Stimulated activated CD8-positive, alpha-beta memory T cell treated with anti-CD3 and anti-CD28 coated beads, Interleukin-4, amount 100 ng/mL, for 48 hours (primary cell): Measurements from ENCODE around the gene MARCHF5.
"Not testable (repeated sequence)": the region's sequence is repeated elsewhere in the genome, so short reads cannot be mapped to it uniquely, and the experiment has no call there.

Source experiments
- DNase-seq: peaks from one replicate; pipeline ENCODE4 v3.0.0-alpha.2; 2020

The MARCHF5 gene

DNA sequence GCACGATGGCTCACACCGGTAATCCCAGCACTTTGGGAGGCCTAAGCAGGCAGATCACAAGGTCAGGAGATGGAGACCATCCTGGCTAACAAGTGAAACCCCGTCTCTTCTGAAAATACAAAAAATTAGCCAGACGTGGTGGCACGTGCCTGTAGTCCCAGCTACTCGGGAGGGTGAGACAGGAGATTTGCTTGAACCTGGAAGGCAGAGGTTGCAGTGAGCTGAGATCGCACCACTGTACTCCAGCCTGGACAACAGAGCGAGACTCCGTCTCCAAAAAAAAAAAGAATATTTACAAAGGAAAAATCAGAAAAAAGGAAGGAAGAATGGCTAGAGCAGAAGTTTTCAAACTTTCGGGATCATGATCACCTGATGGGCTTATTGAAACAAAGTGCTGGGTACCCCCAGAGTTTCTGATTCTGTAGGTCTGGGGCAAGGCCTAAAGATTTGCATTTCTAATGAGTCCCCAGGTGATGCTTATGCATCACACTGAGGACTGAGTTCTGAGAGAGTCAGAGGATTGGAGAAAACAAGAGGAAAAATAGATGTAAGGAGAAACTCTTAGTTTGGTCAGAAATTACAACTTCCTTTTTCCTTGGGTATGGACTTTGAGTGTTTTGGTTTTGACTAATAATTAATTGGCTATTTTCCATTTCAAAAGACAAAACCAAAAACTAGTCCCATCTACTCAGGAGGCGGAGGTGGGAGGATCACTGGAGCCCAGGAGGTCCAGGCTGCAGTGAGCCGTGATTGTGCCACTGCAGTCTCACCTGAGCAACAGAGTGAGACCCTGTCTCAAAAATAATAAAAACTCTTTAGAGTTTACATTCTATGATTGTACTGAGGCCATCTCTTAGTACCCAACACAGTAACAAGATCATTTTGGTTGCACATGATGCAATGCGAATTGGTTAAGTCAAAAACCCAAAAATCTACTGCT lies 14.4 kb downstream of the MARCHF5 start:
- DNase-seq: no peak

DNA sequence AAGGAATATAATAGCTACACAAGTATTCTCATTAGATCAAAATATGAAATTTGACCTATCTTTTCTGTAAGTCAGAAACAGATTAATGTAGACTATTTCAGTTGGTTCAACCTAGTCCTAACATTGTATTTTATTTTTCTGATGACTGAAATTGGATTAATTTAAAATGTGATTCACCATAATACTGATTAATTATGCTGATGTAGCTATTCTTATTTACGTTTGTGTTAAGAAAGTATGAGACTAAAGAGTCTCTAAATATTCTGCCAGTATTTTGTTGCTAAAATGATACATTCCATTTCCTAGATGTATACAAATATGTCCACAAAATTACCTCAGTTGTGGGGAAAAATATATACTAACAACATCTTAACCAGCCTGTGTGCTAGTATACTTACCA lies 18.3 kb downstream of the MARCHF5 start:
- DNase-seq: no peak

DNA sequence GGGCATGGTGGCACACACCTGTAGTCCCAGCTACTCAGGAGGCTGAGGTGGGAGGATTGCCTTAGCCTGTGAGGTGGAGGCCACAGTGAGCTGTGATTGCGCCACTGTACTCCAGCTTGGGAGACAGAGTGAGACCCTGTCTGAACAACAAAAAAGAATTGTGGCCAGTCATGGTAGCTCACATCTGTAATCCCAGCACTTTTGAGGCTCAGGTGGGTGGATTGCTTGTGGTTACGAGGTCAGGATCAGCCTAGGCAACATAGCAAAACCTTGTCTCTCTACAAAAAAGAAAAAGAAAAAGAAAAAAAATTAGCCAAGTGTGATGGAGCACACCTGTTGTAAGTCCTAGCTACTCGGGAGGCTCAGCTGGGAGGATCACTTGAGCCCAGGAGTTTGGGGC lies 22.8 kb downstream of the MARCHF5 start:
- no peak for DNase-seq

DNA sequence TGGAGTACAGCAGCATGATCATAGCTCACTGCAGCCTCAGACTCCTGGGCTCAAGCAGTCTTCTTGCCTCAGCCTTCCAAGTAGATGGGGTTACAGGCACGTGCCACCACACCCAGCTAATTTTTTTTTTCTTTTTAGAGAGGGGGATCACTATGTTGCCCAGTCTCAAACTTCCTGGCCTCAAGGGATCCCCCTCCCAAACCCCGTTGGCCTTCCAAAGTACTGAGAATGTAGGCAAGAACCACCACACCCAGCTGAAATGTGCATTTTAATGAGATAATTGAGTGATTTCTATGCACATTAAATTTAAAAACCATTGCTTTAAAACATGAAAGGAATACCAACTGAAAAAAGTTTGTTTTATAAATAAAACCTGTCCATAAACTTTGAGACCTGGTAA lies 25.6 kb downstream of the MARCHF5 start:
- DNase-seq: no peak

DNA sequence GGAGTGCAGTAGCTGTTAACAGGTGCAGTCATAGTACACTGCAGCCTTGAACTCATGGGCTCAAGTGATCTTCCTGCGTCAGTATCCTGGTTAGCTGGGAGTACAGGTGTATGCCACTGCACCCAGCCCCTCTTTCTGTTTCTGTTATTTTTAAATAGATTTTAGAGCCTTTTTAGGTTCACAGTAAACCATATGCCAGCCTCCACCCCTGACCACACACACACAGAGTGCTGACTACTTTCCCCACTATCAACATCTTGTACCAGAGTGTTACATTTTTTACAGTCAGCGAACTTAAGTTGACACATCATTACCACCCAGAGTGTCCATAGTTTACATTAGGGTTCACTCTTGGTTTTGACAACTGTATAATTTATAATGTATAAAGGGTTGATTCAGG lies 32.1 kb downstream of the MARCHF5 start:
- DNase-seq: no peak

DNA sequence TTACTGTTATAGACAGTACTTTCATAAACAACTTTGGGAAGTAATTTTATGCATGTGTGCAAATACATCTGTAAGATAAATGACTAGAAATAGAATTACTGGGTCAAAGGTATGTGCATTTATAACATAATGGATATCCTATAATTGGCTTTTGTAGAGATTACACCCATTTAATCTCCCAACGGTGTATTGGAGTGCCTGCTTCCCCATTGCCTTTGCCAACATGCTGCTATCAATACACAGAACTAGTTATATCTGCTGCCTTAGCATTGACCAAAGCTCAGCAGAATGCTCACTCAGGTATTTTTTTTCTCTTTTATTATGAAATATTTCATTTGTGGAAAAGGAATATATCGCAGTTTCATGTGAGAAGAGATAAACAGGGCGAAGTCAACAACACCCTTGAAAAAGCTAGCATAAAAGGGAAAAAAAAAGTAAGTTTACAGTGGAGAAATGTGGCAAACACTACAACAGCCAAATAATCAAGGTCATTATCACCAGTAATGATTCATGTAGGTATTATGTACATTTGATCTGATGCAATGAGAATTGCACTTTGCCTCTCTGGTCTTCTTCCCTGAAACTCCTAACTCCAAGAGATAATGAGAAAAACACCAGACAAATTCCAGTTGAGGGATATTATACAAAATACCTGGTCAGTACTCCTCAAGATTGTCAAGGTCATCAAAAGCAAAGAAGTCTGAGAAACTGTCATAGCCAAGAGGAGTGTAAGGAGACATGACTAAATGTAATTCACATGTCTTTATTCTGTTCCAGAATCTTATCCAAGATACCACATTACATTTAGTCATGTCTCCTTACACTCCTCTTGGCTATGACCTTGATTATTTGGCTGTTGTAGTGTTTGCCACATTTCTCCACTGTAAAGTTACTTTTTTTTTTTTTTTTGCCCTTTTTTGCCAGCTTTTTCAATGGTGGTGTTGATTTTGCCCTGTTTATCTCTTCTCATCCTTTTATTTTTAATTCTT lies 36.8 kb downstream of the MARCHF5 start:
- no peak for DNase-seq

DNA sequence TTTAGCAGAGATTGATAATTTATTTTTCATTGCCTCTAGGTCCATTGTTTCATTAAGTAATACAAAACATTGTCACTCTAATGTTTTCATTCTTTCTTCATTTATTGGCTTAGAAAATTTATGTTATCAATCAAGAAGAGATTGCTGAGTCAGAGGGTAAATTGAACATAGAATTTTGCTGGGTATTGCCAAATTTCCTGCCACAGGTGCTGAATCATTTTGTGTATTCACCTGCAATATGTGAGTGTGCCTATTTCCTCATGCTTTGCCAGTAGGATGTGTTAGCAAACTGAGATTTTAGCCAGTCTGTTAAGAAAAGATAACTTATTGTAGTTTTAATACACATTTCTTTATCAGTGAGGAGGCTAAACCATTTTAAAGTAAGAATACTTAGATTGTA lies 38.0 kb downstream of the MARCHF5 start:
- DNase-seq: no peak

DNA sequence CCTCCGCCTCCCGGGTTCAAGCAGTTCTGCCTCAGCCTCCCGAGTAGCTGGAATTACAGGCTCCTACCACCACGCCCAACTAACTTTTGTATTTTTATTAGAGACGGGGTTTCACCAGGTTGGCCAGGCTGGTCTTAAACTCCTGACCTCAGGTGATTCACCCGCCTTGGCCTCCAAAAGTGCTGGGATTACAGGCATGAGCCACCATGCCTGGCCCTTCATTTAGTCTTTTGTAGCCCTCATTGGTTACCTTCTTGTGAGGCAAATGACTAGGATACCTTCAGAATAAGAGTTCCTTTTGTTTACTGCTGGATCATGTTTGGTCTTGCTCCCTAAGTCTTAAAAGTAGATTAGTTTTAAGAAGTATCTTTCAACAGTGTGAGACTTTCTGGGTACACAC lies 39.0 kb downstream of the MARCHF5 start:
- DNase-seq: not testable (repeated sequence)

DNA sequence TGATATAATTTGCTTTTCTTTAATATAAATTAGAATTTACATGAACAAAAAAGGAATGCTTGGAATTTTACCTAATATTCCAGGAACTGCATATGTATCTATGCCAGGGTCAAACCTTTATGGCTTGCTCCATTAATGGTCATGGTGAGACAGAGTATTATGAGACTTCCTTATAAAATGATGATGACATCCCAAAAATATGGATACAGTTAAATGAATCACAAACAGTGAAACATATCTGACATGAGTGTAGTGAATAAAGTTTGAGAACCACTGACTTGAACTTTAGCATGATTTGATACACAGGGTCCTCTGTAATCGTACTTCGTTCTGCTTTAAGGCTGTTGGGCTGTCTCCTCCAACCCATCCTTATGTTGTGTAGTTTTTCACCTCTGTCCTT lies 51.8 kb downstream of the MARCHF5 start:
- DNase-seq: no peak

DNA sequence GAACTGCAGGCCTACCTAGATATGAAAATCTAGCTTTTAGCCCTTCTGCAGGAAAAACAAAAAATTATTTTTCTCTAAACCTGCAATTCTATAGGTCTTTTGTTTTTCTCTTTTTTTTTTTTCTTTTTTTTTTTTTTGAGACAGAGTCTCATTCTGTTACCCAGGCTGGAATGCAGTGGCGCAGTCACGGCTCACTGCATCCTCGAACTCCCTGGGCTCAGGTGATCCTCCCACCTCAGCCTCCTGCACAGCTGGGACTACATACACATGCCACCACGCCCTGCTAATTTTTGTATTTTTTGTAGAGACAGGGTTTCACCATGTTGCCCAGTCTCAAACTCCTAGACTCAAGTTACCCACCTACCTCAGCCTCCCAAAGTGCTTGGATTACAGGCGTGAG lies 54.6 kb downstream of the MARCHF5 start:
- DNase-seq: not testable (repeated sequence)

DNA sequence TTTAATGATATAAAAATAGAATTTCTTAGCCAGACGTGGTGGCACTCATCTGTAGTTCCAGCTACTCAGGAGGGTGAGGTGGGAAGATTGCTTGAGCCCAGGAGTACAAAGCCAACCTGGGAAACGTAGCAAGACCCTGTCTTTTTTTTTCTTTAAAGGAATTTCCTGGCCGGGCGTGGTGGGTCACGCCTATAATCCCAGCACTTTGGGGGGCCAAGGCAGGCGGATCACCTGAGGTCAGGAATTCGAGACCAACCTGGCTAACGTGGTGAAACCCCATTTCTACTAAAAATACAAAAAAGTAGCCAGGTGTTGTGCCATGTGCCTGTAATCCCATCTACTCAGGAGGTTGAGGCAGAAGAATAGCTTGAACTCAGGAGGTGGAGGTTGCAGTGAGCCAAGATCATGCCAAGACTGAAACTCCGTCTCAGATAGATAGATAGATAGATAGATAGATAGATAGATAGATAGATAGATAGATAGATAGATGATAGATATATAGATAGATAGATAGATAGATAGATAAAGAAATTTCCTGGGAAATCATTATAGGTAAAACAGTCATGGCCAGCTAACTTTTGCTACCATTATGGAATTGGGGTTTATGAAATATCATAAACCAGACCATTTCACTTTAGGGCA lies 56.2 kb downstream of the MARCHF5 start:
- not testable (repeated sequence) for DNase-seq

DNA sequence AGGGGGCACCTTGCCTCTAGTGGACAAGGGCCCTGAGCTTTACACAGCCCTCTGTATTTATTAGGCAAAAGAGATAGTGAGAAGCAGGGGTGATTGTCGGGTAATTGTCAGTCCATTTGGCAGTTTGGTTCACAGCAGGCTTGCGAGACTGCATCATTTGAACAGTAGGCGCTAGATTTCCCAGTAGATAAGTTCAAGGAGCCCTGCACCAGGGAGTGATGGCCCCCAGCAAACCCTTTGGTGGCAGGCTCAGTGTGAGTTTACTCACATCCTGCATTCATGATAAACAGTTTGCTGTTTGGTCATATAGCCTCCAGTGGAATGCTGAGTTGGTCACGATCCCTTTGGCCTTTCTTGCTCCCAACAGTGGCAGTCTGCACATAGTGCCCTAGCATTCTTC lies 59.4 kb downstream of the MARCHF5 start:
- no peak for DNase-seq

DNA sequence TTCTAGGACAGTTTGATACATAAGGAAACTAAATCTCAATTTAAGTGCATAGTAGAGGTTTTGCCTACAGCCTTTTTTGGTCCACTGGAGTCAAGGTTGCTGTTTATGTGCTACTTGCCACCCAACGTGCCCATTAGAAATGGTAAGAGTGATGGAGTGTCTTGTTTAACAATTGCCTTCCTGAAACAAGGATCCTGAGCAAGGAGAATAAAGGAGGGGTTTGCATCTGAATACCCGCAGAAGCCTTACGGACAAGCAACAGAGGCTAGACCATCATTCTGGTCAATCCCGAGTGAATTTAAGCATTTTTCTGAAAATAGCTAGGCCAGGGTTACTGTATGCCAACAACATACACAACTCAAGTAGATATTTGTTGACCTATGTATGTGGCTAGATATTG lies 63.6 kb downstream of the MARCHF5 start:
- no peak for DNase-seq

DNA sequence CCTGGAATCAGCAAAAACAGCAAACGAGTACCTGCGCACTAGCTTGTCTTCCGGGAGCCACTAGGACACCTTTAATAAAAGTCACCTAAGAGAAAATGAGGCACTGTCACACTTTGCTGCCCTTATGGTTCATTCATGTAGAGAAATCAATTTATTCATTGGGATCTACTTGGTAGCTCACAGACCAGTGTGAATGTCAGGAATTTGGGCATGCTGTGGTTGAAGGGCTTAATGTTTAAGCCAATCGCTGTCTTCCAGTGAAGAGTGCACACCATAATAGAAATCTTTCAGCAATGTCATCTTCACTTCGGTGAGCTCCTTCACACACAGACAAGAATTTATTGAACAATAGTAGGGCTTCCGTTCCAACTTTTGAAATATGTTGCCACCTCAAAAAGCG lies 65.1 kb downstream of the MARCHF5 start:
- DNase-seq: no peak

DNA sequence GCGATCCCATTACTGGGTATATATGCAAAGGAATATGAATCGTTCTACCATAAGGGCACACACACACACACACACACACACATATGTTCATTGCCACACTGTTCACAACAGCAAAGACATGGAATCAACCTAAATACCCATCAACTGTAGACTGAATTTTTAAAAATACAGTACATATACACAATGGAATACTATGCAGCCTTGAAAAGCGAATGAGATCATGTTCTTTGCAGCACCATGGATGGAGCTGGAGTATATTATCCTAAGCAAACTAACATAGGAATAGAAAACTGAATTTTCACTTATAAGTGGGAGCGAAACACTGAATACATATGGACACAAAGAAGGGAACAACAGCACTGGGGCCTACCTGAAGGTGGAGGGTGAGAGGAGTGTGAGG lies 72.5 kb downstream of the MARCHF5 start:
- DNase-seq: no peak

DNA sequence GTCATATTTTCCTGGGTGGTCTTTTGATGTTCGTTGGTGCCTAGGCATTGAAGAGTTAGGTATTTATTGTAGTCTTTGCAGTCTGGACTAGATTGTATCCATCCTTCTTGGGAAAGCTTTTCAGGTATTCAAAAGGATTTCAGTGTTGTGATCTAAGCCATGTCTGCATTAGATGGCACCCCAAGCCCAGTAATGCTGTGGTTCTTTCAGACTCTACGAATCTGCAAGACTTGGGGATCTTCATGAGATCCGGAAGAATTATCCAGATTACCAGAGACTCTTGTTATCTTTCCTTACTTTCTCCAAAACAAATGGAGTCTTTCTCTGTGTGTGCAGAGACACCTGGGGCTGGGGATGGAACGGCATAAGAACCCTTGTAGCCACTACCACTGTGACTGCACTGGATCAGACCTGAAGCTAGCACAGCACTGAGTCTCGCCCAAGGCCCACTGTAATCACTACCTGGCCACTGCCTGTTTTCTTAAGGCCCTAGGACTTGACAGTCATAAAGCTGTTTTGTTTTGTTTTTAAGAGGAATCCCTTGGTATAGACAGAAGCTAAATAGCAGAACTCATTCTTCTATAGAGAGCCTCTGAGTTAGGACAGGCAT lies 75.5 kb downstream of the MARCHF5 start:
- no peak for DNase-seq

DNA sequence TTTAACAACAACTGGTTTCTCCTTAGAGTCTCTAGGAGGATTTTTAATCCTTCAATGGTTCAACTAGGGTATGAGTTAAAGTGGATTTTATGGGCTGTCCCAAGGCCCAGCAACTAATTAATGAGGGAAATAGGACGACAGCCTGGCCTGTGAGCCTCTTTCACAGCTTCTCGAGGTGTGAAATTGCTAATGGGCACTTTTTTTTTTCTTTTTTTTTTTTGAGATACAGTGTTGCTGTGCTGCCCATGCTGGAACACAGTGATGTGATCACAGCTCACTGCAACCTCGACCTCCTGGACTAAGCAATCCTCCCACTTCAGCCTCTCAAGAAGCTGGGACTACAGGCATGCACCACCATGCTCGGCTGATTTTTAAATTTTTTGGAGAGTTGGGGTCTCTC lies 87.0 kb downstream of the MARCHF5 start:
- no peak for DNase-seq

DNA sequence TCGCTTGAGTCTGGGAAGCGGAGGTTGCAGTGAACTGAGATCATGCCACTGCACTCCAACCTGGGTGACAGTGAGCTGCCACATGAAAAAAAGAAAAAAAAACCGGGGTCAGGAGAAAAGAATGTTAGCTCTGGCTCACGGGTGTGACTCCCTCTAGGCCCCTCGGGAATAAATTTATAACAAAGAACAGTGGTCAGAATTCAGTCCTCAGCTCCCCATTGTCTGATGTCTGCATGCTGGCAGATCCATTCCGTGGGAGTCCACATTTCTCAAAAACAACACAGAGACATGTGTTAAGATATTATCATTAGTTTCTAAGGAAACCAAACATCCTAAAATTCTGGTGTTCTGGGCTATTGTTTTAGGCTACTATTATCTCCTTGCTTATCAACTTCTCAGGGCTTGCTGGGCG lies 90.6 kb downstream of the MARCHF5 start:
- no peak for DNase-seq

DNA sequence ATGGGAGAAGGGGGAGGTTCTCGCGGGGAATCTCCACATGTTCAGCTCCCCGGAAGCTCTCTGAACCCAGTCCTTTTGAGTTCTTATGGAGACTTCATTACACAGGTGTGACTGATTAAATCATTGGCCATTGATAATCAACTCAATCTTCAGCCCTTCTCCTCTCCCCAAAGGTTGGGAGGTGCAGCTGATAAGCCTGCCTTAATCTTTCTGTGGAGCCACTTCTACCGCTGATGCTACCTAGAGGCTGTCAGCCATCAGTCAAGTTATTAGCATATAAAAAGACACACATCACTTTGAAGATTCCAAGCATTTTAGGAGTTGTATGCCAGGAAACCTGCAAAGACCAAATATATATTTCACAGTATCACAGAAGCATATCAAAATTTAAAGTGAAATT lies 91.7 kb downstream of the MARCHF5 start:
- no peak for DNase-seq

DNA sequence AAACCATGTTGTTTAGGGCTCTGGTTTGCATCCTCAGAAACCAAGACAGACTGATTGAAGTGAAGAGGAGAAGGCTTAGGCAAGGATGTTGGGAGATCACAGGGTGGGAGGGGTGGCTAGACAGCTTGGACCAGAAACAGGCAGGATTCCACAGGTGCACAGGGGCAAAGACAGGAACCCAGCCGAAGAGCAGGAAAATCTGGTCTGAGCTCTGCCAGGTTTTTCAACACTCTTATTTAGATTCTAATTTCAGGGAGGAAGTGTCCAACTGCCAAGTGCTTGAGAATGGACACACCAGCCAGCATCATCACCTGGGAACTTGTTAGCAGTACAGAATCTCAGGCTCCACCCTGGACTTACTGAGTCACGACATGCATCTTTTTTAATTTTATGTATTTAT lies 93.8 kb downstream of the MARCHF5 start:
- DNase-seq: no peak

DNA sequence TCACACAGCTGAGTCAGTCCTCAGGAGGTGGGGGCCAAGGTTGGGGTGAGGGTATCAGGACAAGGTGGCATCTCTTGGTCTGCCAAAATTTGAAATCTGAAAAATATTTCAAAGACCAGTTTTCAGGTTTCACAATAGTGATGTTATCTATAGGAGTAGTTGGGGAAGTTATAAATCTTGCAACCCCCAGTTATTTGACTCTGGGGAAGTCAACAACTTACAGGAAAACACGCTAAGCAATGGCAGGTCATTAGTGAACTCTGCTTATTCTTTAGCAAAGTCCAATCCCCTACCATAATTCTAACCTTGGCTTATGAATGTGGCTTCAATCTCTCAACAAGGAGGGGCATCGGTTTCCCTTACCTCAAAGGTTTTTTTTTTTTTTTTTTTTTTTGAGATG lies 94.9 kb downstream of the MARCHF5 start:
- no peak for DNase-seq

DNA sequence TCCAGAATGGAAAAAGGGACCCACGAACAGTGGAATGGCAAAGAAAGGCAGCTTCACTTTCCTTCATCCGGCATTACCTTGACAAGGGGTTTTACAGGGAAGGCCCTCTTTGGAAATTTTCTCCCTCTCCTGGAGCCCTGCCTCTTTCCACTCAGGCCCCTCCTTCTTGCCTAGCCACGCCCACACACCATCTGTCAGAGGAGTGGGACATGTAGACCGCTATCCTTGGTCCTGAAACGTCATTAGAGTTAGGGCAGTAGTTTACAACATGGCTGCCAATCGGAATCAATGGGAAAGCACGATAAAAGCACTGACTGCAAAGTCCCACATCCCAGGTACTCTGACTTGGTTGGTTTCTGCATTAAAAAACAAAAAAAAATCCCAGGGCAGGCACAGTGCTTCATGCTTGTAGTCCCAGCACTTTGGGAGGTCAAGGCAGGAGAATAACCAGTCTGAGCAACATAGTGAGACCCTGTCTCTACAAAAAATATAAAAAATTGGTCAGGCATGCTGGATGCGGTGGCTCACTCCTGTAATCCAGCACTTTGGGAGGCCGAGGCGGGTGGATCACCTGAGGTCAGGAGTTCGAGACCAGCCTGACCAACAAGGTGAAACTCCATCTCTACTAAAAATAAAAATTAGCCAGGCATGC lies 96.4 kb downstream of the MARCHF5 start:
- peak; percentile 24 for DNase-seq
